A549 (cell line): ENCODE measurements around the gene GLT6D1.

Experiments
- CTCF ChIP-seq: fragments of >200 bp; sonication (Bioruptor Twin); formaldehyde crosslinking; IDR thresholded peaks from 3 replicates; pipeline ENCODE4 v1.5.1; 2016
- MAX ChIP-seq: IDR thresholded peaks from 2 replicates; pipeline ENCODE4 v1.6.1; 2012

- TF ChIP-seq MAX (no peak), CTCF (no peak)
Measured at GRCh38 chr9:135584934-135585333, 54.4 kb downstream of the GLT6D1 start.
